ENCODE results near the gene TMIE. TPM values are rescaled to one million over a fixed set of nuclear protein-coding genes. Genes with fewer than 3 reads are reported as not detected.

Gene TMIE
- total and polyA plus RNA-seq, 9 of the 15 experiments (the other 6 are each of a cell fraction or from before 2014, with no cell fraction given), result not detected

DNA sequence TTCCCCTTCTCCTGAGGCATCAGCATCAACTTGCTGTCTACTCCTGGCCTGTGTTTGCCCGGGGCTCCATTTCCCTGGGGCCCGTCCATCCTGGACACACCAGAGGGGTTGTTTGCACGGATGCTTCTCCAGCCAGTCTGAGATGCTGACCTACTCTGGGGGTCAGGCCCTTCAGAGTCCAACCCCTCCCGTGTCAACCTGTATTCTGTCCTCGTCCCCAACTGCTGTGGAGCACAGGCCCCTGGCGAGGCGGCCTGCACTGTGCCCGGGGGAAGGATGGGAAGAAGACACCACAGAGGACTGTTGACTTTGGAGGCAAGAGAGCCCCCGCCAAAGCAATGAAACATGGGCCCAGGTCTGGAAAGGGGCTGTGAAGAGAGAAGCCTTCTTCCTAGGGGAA is 33.5 kb upstream of the TMIE start:
- Histone ChIP-seq H3K27me3 (ENCODE audit: control insufficient read depth in 2 of 2, insufficient read depth in 2 of 2, low read length in 2 of 2) (peaks cover 20 to 94% of the 10 kb centered on the region in 2 experiments), H3K36me3 (ENCODE audit: control insufficient read depth, insufficient read depth, low read length) (no peaks in the 10 kb centered on the region), H3K4me3 (no peak overlapping the region), H4K20me1 (replicated peaks; ENCODE audit: control insufficient read depth, insufficient read depth, low read length) (peaks cover 26% of the 10 kb centered on the region), H3K9ac (ENCODE audit: insufficient read depth in 1 of 2, low read depth in 2 of 2, low read length in 2 of 2) (no peak overlapping the region), H3K27ac (ENCODE audit: extremely low read depth, low read depth, low read length) (no peak overlapping the region), H3K4me2 (ENCODE audit: insufficient read depth, low read length) (no peak overlapping the region), H2AFZ (ENCODE audit: low read depth, low read length) (no peak overlapping the region), H3K79me2 (ENCODE audit: control insufficient read depth, insufficient read depth, low read length) (no peaks in the 10 kb centered on the region), H3K4me1 (replicated peaks in 1 of 2; ENCODE audit: control insufficient read depth in 2 of 2, insufficient read depth in 2 of 2, low read length in 2 of 2) (no peaks in the 10 kb centered on the region), H3K9me3 (replicated peaks; ENCODE audit: control insufficient read depth, insufficient read depth, low read depth, low read length) (no peaks in the 10 kb centered on the region), H3K9me1 (ENCODE audit: control insufficient read depth, insufficient read depth, low read length) (no peaks in the 10 kb centered on the region)
- FAIRE-seq, result no peak
- in situ Hi-C loops (cut with MboI), result no loop called here
- DNase-seq (ENCODE audit: extremely low read depth in 1 of 4, low spot score in 3 of 4), result no peak
- WGBS (ENCODE audit: insufficient coverage, low coverage, missing lambda C conversion rate), result 3% methylated on average over 9 of the region's 9 CpGs
- TF ChIP-seq SNIP1 (IDR thresholded peaks at IDR 0.05; ENCODE audit: low read depth) (no peak), PTBP1 (IDR thresholded peaks at IDR 0.05; ENCODE audit: low read depth, low read length) (no peak), MTA1 (IDR thresholded peaks at IDR 0.05; ENCODE audit: borderline replicate concordance) (no peak), NR1H2 (CRISPR knock-in tag; IDR thresholded peaks at IDR 0.05) (no peak), ZNF354B (CRISPR knock-in tag; IDR thresholded peaks at IDR 0.05) (no peak), FOSL1 (tag; conservative IDR thresholded peaks at IDR 0.05) (no peak), ZKSCAN1 (IDR thresholded peaks at IDR 0.05; ENCODE audit: low read depth, low read length) (no peak), HNRNPH1 (optimal IDR thresholded peaks at IDR 0.05; ENCODE audit: low read depth, low read length) (no peak), MAFK (IDR thresholded peaks at IDR 0.05; ENCODE audit: low read length) (no peak), ZKSCAN3 (CRISPR knock-in tag; IDR thresholded peaks at IDR 0.05) (no peak), ZNF23 (CRISPR knock-in tag; IDR thresholded peaks at IDR 0.05) (no peak), L3MBTL2 (IDR thresholded peaks at IDR 0.05) (no peak)
- TF ChIP-seq, protein P1, sequence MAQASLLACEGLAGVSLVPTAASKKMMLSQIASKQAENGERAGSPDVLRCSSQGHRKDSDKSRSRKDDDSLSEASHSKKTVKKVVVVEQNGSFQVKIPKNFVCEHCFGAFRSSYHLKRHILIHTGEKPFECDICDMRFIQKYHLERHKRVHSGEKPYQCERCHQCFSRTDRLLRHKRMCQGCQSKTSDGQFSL (CRISPR knock-in tag; IDR thresholded peaks at IDR 0.05), result no peak
- TF ChIP-seq, protein P1 (tag; IDR thresholded peaks at IDR 0.05), result no peak
- TF ChIP-seq, protein P2, sequence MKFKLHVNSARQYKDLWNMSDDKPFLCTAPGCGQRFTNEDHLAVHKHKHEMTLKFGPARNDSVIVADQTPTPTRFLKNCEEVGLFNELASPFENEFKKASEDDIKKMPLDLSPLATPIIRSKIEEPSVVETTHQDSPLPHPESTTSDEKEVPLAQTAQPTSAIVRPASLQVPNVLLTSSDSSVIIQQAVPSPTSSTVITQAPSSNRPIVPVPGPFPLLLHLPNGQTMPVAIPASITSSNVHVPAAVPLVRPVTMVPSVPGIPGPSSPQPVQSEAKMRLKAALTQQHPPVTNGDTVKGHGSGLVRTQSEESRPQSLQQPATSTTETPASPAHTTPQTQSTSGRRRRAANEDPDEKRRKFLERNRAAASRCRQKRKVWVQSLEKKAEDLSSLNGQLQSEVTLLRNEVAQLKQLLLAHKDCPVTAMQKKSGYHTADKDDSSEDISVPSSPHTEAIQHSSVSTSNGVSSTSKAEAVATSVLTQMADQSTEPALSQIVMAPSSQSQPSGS (CRISPR knock-in tag; IDR thresholded peaks at IDR 0.05), result no peak
- TF ChIP-seq, protein P3, sequence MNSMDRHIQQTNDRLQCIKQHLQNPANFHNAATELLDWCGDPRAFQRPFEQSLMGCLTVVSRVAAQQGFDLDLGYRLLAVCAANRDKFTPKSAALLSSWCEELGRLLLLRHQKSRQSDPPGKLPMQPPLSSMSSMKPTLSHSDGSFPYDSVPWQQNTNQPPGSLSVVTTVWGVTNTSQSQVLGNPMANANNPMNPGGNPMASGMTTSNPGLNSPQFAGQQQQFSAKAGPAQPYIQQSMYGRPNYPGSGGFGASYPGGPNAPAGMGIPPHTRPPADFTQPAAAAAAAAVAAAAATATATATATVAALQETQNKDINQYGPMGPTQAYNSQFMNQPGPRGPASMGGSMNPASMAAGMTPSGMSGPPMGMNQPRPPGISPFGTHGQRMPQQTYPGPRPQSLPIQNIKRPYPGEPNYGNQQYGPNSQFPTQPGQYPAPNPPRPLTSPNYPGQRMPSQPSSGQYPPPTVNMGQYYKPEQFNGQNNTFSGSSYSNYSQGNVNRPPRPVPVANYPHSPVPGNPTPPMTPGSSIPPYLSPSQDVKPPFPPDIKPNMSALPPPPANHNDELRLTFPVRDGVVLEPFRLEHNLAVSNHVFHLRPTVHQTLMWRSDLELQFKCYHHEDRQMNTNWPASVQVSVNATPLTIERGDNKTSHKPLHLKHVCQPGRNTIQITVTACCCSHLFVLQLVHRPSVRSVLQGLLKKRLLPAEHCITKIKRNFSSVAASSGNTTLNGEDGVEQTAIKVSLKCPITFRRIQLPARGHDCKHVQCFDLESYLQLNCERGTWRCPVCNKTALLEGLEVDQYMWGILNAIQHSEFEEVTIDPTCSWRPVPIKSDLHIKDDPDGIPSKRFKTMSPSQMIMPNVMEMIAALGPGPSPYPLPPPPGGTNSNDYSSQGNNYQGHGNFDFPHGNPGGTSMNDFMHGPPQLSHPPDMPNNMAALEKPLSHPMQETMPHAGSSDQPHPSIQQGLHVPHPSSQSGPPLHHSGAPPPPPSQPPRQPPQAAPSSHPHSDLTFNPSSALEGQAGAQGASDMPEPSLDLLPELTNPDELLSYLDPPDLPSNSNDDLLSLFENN (IDR thresholded peaks at IDR 0.05; ENCODE audit: low read depth in 2 of 2, low read length in 2 of 2), result no peak
- CTCF ChIA-PET (ENCODE audit: low intra/inter-chr PET ratio), result no interaction called here
- intact Hi-C loops (cut with micrococcal nuclease), result no loop called here
- POLR2A ChIA-PET, result no interaction called here
- no peak for ATAC-seq
- no TSS peak for BruUV-seq (replicated peaks)

Measured in K562 (cell line).